ENCODE measurements around the gene DNAH9. TPM values are rescaled to one million over a fixed set of nuclear protein-coding genes. Genes with fewer than 3 reads are reported as not detected.

Gene DNAH9
- total and polyA plus RNA-seq, 2 of the 8 experiments (the other 6 are each of a cell fraction or from before 2014, with no cell fraction given) = 0.21 to 0.86 TPM

DNA sequence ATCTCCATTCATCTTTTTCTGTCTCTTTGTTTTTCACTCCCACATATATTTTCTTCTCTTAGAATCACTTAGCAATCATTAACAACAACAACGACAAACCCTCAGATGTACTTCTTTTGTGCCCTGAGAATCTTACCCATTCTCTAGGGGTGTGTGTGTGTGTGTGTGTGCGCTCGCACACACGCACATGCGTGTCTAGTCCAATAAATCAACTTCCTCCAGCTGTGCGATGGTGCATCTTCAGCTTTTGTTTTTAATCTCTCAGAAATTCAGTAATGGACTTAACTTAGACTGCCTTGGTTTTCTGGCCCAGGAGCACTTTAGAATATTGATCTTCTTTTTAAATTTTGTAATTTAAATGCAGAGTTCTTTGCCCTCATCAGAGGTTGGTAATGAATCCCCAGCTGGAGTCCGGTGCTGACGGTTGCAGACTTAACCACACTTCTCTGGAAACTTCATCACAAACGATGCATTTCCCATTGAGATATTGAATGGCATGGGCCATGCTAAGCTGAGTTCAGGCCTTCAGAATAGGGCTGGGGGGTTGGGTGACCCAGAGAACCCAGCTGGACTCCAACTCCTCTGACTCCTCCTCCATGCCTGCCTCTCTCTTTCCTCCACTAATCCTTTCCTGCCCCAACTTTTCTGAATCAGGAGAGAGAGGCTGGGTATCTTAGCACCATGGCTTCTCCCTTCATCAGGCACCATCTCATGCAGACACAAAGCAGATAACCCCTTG, 205.1 kb downstream of the DNAH9 start:
- no peak overlapping the region for H3K4ac ChIP-seq (replicated peaks; ENCODE audit: insufficient read length, low read depth, low read length)
- H4K91ac ChIP-seq (replicated peaks; ENCODE audit: insufficient read length, low read length) = no peak overlapping the region
- H3K79me2 ChIP-seq (ENCODE audit: control insufficient read depth in 1 of 2, insufficient read depth in 2 of 2, low read length in 2 of 2) = no peaks in the 10 kb centered on the region
- H4K8ac ChIP-seq (ENCODE audit: extremely low read depth, insufficient read depth, low read length) = no peak overlapping the region
- H2BK120ac ChIP-seq (replicated peaks; ENCODE audit: low read depth, low read length) = no peak overlapping the region
- no peaks in the 10 kb centered on the region for H3K9me3 ChIP-seq (ENCODE audit: insufficient read depth in 2 of 2, low read depth in 1 of 2, low read length in 1 of 2)
- H2BK5ac ChIP-seq (ENCODE audit: low read depth, low read length) = no peak overlapping the region
- H3K9ac ChIP-seq (replicated peaks in 1 of 4; ENCODE audit: extremely low read depth in 1 of 4, low read depth in 3 of 4, low read length in 3 of 4) = no peak overlapping the region
- CTCF ChIA-PET (ENCODE audit: partially characterized antibody) = interaction anchor here (0.5 to 0.6 kb wide), 2 partner anchors 171 to 221 kb away, joined by 3 to 4 read pairs; no protein-coding TSS in a partner anchor
- POLR2A ChIA-PET (ENCODE audit: partially characterized antibody) = no interaction called here
- no peak overlapping the region for H4K5ac ChIP-seq (ENCODE audit: insufficient read length, low read depth, low read length)
- H3K4me1 ChIP-seq (replicated peaks in 1 of 4; ENCODE audit: control insufficient read depth in 3 of 4, insufficient read depth in 4 of 4, low read length in 3 of 4) = peaks cover 0 to 4% (median 2%) of the 10 kb centered on the region in 4 experiments; a peak in 2 of 7 replicates
- H3K4me2 ChIP-seq (ENCODE audit: insufficient read depth in 1 of 2, low read depth in 2 of 2, low read length in 2 of 2) = no peak overlapping the region
- no peak overlapping the region for H2AK5ac ChIP-seq (ENCODE audit: low read depth, low read length)
- FAIRE-seq = no peak
- no peak overlapping the region for H3K18ac ChIP-seq (ENCODE audit: extremely low read depth, low read length)
- H3K27ac ChIP-seq (ENCODE audit: low read depth, low read length) = no peak overlapping the region
- H3K36me3 ChIP-seq (ENCODE audit: control insufficient read depth in 2 of 4, insufficient read depth in 4 of 4, low read length in 3 of 4) = no peaks in the 10 kb centered on the region
- no peaks in the 10 kb centered on the region for H3K79me1 ChIP-seq (ENCODE audit: low read depth, low read length)
- H3K23ac ChIP-seq (ENCODE audit: insufficient read length) = no peak overlapping the region
- H2BK15ac ChIP-seq (ENCODE audit: low read length) = no peak overlapping the region
- no peaks in the 10 kb centered on the region for H3K27me3 ChIP-seq (replicated peaks in 1 of 4; ENCODE audit: control insufficient read depth in 3 of 4, extremely low read depth in 1 of 4, insufficient read depth in 3 of 4, low read length in 3 of 4)
- WGBS, 2 experiments (ENCODE audit: extremely low coverage in 1 of 2, insufficient coverage in 1 of 2, insufficient read length in 1 of 2, insufficient replicate concordance in 2 of 2, low coverage in 1 of 2, low lambda C conversion rate in 2 of 2, missing lambda C conversion rate in 1 of 2) = 90% methylated on average over 9 of the region's 9 CpGs; no CpG with 5 or more reads in 1 of the 2 experiments
- no peaks in the 10 kb centered on the region for H3K23me2 ChIP-seq (ENCODE audit: low read depth, low read length)
- H3K4me3 ChIP-seq (ENCODE audit: extremely low read depth in 1 of 4, insufficient read depth in 2 of 4, low read depth in 3 of 4, low read length in 4 of 4) = no peak overlapping the region
- no peak overlapping the region for H2BK12ac ChIP-seq (ENCODE audit: low read depth, low read length)
- no peak overlapping the region for H2BK20ac ChIP-seq (ENCODE audit: low read length)
- H3K14ac ChIP-seq (ENCODE audit: insufficient read length) = no peak overlapping the region
- H4K20me1 ChIP-seq (replicated peaks in 1 of 2; ENCODE audit: control insufficient read depth in 1 of 2, insufficient read depth in 2 of 2, low read length in 2 of 2) = no peaks in the 10 kb centered on the region
- H2AFZ ChIP-seq (ENCODE audit: low read length) = peak overlapping the region; percentile 92
- H3K56ac ChIP-seq (replicated peaks; ENCODE audit: insufficient read length, low read depth, low read length) = no peak overlapping the region
- DNase-seq (ENCODE audit: low read depth in 1 of 2, low spot score in 2 of 2) = no peak
- TF ChIP-seq SAP30 (IDR thresholded peaks at IDR 0.05; ENCODE audit: insufficient read depth, insufficient replicate concordance, low read length) = no peak
- no peak for TF ChIP-seq SP1 (IDR thresholded peaks at IDR 0.05; ENCODE audit: low read depth, low read length)
- no peak for TF ChIP-seq CHD2 (IDR thresholded peaks at IDR 0.05; ENCODE audit: low read length)
- TF ChIP-seq EP300 (IDR thresholded peaks at IDR 0.05; ENCODE audit: borderline replicate concordance in 1 of 2, low read depth in 2 of 2, low read length in 2 of 2) = no peak
- TF ChIP-seq, protein P1, sequence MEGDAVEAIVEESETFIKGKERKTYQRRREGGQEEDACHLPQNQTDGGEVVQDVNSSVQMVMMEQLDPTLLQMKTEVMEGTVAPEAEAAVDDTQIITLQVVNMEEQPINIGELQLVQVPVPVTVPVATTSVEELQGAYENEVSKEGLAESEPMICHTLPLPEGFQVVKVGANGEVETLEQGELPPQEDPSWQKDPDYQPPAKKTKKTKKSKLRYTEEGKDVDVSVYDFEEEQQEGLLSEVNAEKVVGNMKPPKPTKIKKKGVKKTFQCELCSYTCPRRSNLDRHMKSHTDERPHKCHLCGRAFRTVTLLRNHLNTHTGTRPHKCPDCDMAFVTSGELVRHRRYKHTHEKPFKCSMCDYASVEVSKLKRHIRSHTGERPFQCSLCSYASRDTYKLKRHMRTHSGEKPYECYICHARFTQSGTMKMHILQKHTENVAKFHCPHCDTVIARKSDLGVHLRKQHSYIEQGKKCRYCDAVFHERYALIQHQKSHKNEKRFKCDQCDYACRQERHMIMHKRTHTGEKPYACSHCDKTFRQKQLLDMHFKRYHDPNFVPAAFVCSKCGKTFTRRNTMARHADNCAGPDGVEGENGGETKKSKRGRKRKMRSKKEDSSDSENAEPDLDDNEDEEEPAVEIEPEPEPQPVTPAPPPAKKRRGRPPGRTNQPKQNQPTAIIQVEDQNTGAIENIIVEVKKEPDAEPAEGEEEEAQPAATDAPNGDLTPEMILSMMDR (IDR thresholded peaks at IDR 0.05; ENCODE audit: control extremely low read depth in 1 of 3, insufficient read depth in 1 of 3, low read depth in 1 of 3, low read length in 3 of 3) = no peak
- TF ChIP-seq PHF8 (conservative IDR thresholded peaks at IDR 0.05; ENCODE audit: low read depth, low read length) = no peak
- TF ChIP-seq SIN3A (conservative IDR thresholded peaks at IDR 0.05 in 1 of 2, IDR thresholded peaks at IDR 0.05 in 1 of 2; ENCODE audit: low read depth in 1 of 2, low read length in 2 of 2) = no peak
- no peak for TF ChIP-seq RXRA (IDR thresholded peaks at IDR 0.05; ENCODE audit: insufficient read depth, low read depth, low read length)
- no peak for TF ChIP-seq HDAC6 (IDR thresholded peaks at IDR 0.05; ENCODE audit: low read depth, low read length)

All from H1 (cell line).